Ovary (tissue), 3 donors: ENCODE results near the gene HSPA12A.

Experiments
- POLR2A ChIP-seq: fragments of 450-650 bp; IDR thresholded peaks from one replicate; pipeline ENCODE4 v1.6.1; 2017; ENCODE audit warnings: antibody characterized with exemption, mild to moderate bottlenecking, moderate library complexity
- TF ChIP-seq, protein P1 (sequence below), 3 donors: fragments of 450-650 bp in 2 of 3; fragments of 200-600 bp in 1 of 3; IDR thresholded peaks; one replicate each; pipeline versions ENCODE4 v1.5.1 to v1.8.0; 2016 to 2022; ENCODE audit warnings: antibody characterized with exemption in 3 of 3, mild to moderate bottlenecking in 1 of 3
- donor health status: DM: no; HTN: no; CAD: no.

- TF ChIP-seq, protein P1, sequence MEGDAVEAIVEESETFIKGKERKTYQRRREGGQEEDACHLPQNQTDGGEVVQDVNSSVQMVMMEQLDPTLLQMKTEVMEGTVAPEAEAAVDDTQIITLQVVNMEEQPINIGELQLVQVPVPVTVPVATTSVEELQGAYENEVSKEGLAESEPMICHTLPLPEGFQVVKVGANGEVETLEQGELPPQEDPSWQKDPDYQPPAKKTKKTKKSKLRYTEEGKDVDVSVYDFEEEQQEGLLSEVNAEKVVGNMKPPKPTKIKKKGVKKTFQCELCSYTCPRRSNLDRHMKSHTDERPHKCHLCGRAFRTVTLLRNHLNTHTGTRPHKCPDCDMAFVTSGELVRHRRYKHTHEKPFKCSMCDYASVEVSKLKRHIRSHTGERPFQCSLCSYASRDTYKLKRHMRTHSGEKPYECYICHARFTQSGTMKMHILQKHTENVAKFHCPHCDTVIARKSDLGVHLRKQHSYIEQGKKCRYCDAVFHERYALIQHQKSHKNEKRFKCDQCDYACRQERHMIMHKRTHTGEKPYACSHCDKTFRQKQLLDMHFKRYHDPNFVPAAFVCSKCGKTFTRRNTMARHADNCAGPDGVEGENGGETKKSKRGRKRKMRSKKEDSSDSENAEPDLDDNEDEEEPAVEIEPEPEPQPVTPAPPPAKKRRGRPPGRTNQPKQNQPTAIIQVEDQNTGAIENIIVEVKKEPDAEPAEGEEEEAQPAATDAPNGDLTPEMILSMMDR (IDR thresholded peaks at IDR 0.05) = no peak
- no peak for TF ChIP-seq POLR2A
Observed at GRCh38 chr10:116774728-116775151, 32.4 kb upstream of the HSPA12A start.
